Kidney tubule cell (primary cell): Measurements from ENCODE around the gene URAD.

Experiments
- DNase-seq: peaks from one replicate; pipeline ENCODE4 v3.0.0-alpha.2; 2018; ENCODE audit warnings: low spot score

URAD gene

DNA sequence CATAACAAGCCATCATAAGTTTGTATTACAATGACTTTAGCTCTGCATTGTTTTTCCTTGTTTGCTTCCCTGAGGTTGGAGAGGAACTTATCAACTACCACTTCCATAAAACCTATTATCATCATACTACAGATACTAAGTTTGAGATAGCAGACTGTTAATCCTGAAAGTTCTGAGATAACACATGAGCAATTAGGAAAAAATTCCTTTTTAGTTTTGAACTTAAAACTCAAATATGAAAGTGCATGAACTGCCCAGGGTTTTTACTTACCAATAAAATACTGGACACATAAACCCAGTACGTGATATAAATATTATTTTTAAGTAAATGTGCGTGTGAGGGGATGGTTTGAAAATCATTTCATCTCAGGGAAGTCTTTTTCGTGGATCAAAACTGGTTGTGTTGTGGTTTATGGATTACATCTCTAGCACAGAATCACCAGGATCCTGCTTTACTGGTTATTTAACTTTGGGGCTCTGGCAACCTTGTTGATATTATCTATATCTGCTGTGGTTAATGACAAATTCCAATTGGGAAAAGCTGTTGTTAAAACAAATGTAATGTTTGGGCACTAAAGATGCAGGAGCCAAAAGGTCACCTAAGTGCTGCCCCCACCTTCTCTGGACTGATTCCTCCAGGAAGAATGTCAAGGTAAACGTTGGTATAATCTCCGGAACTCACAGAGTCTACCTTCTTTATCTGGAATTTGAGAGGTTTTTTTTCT lies 31.8 kb downstream of the URAD start:
- DNase-seq: no peak

DNA sequence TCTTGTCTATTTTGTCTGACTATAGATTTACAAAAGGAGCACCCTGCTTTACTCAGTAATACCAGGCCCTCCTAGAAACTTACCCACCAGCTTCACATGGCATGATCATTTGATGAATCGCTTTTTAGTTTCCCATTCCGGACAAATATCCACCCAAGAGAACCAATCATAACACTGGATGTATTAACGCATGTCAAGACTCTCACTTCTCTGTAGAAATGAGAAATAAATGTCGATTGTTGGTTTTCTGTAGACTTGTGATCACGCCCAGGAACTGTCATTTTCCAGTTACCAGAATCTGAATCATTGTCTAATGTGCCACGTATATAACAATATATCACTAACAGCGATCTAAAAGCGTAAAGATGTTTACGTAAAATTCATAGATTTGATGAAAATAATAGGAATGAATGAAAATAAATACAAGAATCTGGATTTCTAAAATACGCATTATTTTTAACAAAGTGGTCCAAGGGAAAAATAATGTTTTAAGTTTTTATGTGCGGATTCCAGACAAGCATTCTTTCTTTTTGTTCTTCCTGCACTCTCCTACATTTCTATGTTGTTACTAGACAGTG lies 33.4 kb downstream of the URAD start:
- DNase-seq: no peak

DNA sequence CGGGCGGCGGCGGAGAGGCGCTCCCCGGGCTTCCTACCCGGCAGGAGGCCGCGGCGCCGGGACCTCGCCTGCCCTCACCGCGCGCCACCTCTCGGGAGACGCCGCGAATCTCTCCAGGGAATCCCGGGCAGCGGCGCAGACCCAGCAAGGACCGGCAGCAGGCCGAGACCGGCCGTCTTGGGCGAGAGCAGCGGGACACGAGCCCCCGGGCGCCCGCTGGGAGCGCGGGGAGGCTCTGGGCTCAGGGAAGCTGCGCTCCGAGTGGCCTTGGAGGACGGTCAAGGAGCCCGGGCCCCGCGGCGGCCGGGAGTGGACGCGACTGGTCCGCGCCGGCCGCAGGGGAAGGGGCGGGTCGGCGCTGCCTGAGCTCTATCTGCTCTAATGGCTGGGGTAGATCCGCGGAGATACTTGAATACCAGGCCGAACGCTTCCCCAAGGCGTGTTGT lies 34.1 kb downstream of the URAD start:
- peak; percentile 48 for DNase-seq

DNA sequence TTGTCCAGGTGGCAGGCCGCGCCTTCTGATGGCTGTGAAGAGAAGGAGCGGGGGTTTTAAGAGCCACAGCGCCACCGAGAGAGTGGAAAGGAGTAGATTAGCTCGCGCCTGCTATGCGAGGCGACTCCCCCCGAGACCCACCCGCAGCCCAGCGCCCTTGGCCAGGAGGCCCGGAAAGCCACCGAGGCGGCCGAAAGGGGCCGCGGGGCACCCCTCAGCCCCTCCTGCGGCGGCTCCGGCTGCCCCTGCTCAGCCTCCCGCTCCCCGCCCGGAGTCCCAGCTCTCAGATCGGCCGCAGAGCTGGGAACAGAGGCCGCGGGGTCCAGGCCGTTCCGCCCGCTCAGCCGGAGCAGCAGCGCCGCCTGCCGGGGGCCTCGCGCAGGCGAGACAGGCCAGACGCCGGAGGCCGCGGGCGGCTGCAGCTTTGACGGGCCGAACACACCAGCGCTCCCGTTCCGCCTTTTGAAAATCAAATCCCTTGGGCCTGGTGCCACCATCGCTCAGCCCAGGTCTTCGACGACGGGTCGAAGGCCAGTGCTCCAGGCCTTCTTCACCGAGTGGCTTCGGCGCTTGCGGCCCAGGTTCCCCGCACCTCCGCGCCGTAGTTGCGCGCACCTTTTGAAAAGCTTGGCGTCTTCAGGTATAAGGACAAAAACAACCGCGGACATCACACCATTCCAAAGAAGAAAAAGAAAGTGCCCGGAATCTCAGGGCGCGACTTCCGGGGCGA lies 34.7 kb downstream of the URAD start:
- peak; percentile 84 for DNase-seq

DNA sequence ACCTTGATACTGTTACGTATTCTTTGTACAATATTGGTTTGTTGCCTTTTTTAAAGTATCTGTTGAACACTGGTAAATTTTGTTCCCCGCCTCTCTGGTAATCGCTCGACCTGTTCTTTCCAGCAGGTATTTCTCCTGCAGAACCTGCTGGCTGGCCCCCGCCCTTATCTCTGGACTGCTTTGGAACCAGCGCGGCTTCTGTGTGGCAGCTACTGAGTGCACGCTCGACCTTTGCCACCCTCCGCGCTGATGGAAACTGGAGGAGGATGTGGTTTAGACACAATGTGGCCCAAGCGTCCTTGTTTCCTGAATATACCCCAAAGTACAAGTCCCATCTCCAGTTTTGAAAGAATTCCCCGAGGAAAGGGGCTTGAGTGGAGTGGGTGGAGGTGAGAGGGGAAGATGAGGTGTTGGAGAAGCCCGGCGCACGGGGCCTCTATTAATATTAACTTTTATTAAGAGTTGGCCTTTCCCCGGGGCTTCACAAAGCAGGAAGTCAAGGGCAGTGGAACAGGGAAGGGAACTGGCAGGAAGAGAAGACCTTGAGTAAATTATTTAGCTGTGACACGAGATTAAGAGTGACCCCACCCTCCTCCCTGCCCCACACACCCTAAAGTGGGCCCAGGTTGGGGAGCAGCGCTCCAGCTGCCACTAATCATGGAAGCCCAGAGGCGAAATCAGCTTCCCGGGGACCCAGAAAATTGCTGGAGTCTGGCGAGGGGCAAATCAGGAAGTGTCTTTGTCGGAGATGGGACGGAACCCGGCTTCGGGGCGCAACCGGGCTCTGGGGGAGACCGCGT lies 35.4 kb downstream of the URAD start:
- DNase-seq: peak; percentile 59

DNA sequence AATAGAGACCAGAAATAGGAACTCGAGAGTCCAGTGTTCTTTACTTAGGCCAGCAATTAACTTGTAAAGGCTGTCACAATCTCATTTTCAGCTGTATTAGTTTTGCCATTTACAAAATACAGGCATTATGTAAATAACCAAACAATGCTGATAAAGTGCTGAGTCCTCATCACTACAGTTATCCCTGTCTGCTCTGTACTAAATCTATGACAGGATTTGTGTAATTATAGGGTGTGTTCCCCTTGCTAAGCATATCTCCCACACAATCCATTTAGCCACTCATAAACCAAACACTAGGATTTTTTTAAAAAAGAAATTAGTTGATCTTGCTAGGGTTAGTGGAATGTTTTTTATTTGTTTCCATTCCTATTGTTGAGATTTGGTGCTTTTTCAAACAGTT lies 45.5 kb downstream of the URAD start:
- DNase-seq: no peak

DNA sequence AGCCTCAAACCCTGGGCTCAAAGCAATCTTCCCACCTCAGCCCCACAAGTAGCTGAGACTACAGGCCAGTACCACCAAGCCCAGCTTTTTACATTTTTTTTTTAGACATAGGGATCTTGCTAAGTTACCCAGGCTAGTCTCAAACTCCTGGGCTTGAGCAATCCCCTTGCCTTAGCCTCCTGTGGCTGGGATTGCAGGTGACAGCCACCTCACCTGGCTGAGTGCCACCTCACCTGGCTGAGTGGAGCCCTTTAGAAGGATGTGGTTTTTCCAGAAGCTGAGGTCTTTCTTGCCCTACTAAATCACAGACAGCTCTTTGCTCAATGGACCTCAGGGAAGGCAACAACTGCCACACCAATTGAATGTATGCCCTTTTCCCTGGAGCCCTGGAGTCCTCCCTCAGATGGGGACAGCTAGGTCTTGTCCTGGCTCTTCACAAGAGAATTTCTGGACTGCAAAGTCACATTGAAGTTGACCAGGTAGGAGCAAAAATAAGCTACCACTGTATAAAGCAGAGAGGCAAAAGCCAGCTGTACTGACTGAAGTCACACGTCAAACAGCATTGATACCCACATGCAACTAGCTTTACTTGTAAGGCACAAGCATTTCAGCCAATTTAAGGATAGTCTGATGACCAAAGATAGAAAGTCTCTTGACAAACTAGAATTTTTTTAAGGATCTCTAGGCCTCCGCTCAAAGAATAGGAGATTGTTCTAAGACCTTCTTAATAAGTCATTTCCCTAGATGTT lies 54.7 kb downstream of the URAD start:
- DNase-seq: no peak

DNA sequence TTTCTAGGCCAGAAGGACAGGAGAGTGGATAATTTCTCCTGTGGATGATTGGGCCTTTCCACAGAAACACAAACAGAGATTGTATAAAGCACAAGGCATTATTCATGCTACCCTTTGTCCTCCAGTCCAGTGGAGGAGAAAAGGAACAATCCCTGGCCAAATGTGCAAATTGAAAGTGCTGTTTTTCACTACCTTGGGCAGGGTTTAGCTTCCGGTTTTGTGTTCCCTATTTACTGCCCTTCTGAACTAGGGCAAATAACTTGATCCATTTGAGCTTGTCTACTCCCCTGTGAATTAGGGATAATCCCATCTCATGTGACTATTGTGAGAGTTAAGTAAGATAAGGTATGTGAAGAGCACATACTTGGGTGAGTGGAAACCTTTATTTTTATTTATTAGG lies 55.4 kb downstream of the URAD start:
- DNase-seq: no peak

DNA sequence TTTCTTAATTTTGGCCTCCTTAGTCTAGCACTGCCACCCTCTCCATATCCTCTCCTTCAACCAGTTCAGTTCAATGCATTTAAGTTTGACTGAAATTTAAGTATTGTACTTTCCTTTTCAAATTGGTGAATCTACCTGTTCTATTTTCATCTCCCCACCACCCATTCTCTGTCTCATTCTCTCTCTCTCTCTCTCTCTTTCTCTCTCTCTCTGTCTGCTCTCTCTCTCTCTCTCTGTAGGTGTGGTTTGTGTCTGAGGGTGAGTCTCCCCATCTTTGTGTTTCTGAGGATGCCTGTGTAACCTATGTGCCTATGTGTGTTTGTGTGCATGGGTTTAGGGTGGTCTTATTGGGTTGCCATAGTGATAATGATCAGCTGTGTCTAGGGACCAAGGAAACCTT lies 58.6 kb downstream of the URAD start:
- no peak for DNase-seq

DNA sequence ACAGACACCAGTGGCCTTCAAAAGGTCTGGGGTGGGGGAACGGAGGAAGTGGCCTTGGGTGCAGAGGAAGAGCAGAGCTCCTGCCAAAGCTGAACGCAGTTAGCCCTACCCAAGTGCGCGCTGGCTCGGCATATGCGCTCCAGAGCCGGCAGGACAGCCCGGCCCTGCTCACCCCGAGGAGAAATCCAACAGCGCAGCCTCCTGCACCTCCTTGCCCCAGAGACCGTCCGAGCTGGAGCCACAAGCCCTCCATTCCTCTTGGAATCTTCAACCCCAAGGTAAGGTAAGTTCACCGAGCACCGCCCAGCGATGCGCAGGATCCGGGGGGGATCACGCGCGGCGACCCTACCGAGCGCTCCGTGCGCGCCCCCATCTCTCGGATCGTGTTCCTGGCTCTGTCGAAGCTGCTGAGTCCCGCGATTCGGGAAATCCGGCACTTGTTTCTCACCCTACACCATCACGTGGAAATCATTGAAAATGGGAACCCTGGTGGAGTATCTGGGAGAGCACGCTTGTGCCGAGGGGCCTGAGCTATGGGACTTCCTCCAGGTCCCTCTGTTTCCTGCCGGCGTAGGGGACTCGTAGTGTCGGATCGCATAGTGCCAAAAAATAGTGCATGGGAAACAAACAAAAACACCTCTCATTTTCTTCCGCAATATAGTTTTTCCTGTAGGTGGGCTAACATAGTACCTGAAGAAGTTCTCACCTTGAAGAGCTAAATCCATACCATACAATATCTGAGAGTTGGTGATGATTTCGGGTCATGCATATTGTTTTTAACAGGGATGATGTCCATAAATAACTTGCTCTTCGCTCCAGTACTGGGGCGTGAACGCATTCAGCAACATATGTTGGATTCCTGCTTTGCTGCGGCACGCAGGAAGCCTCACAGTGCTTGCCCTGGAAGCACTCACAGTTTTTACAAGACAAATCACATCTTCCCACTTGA lies 59.4 kb downstream of the URAD start:
- no peak for DNase-seq

DNA sequence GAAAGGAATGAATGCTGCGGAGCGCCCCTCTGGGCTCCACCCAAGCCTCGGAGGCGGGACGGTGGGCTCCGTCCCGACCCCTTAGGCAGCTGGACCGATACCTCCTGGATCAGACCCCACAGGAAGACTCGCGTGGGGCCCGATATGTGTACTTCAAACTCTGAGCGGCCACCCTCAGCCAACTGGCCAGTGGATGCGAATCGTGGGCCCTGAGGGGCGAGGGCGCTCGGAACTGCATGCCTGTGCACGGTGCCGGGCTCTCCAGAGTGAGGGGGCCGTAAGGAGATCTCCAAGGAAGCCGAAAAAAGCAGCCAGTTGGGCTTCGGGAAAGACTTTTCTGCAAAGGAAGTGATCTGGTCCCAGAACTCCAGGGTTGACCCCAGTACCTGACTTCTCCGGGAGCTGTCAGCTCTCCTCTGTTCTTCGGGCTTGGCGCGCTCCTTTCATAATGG lies 60.1 kb downstream of the URAD start:
- DNase-seq: no peak
